K562 (cell line): ENCODE results near the gene PDE4D. TPM values are rescaled to one million over a fixed set of nuclear protein-coding genes. Genes with fewer than 3 reads are reported as not detected.

Experiments used
- polyA plus RNA-seq, 8 experiments: library from polyadenylated mRNA; depleted of rRNA in 4 of 8; stranded (reverse) in 5 of 8; unstranded in 3 of 8; fragments of >200 nt; fragmentation: Nextera tagmentation in 2 of 8; fragmentation: Illumina TruSeq in 1 of 8; extraction: Ambion mirVana in 2 of 8; extraction: Trizol in 1 of 8; gene quantifications; 2 replicates each; pipeline versions ENCODE4 v1.2.1 to v1.2.3, GENCODE V29; 2011 to 2014; ENCODE audit warnings: inconsistent platforms in 1 of 8, missing spikeins in 1 of 8
- total RNA-seq, 7 experiments: library from RNA; depleted of rRNA in 6 of 7; stranded (reverse); fragments of >200 nt in 6 of 7; fragmentation: Illumina TruSeq in 2 of 7; extraction: Trizol in 2 of 7; gene quantifications; 2 replicates each; pipeline versions ENCODE4 v1.2.1 to v1.2.3, GENCODE V29; 2011 to 2021; ENCODE audit warnings: low replicate concordance in 1 of 7
- TF ChIP-seq, protein P1 (sequence below): fragments of 450-650 bp; IDR thresholded peaks from 2 replicates; pipeline ENCODE4 v1.6.1; 2016; ENCODE audit warnings: low read depth

Gene PDE4D
- total and polyA plus RNA-seq, 9 of the 15 experiments (the other 6 are each of a cell fraction or from before 2014, with no cell fraction given), result 0.04 to 0.46 (median 0.13) TPM

DNA sequence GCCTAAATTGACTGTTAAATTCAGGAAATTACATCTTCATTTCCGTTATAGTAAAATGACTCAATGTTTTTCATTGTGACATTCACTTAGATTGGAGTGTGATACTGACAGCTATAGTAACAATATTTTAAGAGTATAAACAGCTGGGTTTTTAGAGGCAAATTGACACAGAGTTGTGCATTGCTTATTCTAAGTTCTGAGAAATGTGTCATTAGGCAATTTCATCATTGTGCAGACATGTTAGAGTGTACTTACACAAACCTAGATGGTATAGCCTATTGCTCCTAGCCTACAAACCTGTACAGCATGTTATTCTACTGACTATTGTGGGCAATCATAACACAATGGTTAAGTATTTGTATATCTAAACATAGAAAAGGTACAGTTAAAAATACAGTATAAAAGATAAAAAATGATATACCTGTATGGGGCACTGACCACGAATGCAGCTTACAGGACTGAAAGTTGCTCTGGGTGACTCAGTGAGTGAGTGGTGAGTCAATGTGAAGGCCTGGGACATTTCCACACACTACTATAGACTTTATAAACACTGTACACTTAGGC is 132.7 kb downstream of the PDE4D start (continued):
- TF ChIP-seq, protein P1, sequence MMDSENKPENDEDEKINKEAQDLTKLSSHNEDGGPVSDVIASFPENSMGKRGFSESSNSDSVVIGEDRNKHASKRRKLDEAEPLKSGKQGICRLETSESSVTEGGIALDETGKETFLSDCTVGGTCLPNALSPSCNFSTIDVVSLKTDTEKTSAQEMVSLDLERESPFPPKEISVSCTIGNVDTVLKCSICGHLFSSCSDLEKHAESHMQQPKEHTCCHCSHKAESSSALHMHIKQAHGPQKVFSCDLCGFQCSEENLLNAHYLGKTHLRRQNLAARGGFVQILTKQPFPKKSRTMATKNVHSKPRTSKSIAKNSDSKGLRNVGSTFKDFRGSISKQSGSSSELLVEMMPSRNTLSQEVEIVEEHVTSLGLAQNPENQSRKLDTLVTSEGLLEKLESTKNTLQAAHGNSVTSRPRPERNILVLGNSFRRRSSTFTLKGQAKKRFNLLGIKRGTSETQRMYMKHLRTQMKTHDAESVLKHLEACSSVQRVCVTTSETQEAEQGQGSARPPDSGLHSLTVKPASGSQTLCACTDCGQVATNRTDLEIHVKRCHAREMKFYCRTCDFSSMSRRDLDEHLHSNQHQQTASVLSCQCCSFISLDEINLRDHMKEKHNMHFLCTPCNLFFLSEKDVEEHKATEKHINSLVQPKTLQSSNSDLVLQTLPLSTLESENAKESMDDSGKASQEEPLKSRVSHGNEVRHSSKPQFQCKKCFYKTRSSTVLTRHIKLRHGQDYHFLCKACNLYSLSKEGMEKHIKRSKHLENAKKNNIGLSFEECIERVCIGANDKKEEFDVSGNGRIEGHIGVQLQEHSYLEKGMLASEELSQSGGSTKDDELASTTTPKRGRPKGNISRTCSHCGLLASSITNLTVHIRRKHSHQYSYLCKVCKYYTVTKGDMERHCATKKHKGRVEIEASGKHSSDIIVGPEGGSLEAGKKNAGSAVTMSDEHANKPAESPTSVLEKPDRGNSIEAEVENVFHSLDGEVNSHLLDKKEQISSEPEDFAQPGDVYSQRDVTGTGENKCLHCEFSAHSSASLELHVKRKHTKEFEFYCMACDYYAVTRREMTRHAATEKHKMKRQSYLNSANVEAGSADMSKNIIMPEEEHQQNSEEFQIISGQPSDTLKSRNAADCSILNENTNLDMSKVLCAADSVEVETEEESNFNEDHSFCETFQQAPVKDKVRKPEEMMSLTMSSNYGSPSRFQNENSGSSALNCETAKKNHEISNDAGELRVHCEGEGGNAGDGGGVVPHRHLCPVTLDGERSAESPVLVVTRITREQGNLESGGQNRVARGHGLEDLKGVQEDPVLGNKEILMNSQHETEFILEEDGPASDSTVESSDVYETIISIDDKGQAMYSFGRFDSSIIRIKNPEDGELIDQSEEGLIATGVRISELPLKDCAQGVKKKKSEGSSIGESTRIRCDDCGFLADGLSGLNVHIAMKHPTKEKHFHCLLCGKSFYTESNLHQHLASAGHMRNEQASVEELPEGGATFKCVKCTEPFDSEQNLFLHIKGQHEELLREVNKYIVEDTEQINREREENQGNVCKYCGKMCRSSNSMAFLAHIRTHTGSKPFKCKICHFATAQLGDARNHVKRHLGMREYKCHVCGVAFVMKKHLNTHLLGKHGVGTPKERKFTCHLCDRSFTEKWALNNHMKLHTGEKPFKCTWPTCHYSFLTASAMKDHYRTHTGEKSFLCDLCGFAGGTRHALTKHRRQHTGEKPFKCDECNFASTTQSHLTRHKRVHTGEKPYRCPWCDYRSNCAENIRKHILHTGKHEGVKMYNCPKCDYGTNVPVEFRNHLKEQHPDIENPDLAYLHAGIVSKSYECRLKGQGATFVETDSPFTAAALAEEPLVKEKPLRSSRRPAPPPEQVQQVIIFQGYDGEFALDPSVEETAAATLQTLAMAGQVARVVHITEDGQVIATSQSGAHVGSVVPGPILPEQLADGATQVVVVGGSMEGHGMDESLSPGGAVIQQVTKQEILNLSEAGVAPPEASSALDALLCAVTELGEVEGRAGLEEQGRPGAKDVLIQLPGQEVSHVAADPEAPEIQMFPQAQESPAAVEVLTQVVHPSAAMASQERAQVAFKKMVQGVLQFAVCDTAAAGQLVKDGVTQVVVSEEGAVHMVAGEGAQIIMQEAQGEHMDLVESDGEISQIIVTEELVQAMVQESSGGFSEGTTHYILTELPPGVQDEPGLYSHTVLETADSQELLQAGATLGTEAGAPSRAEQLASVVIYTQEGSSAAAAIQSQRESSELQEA, result no peak
